Lung (tissue), 12 donors: ENCODE data around the gene GCNT4. TPM values are rescaled to one million over a fixed set of nuclear protein-coding genes. Genes with fewer than 3 reads are reported as not detected.

Experiments
- ATAC-seq: fragments of 200-7000 bp; cut with Tn5 transposase; one replicate; pipeline ENCODE4 v1.9.1; 2020; ENCODE audit warnings: moderate number of reproducible peaks; ENCODE audit not compliant: insufficient read depth, low FRiP score
- DNase-seq, 3 donors: peaks; one replicate each; pipeline ENCODE4 v3.0.0-alpha.2; 2013 to 2017
- H3K27ac ChIP-seq, 2 donors: one replicate each; pipeline ENCODE4 v1.5.1; 2013; ENCODE audit warnings: mild to moderate bottlenecking in 2 of 2, moderate library complexity in 2 of 2, control low read depth in 1 of 2, inconsistent platforms in 1 of 2, low read depth in 1 of 2, low read length in 1 of 2
- H3K27me3 ChIP-seq, 3 donors: one replicate each; pipeline ENCODE4 v1.5.1; 2013; ENCODE audit warnings: low read length in 2 of 3; ENCODE audit not compliant: control insufficient read depth in 3 of 3, insufficient read depth in 3 of 3
- H3K36me3 ChIP-seq, 4 donors: one replicate each; pipeline ENCODE4 v1.5.1; 2013; ENCODE audit warnings: low read length in 4 of 4, mild to moderate bottlenecking in 1 of 4, moderate library complexity in 1 of 4; ENCODE audit not compliant: control insufficient read depth in 4 of 4, insufficient read depth in 4 of 4
- H3K4me1 ChIP-seq, 5 donors: one replicate each; pipeline ENCODE4 v1.5.1; 2013; ENCODE audit warnings: low read length in 5 of 5, mild to moderate bottlenecking in 2 of 5, moderate library complexity in 1 of 5; ENCODE audit not compliant: control insufficient read depth in 5 of 5, insufficient read depth in 5 of 5
- H3K4me3 ChIP-seq: one replicate; pipeline ENCODE4 v1.5.1; 2013; ENCODE audit warnings: mild to moderate bottlenecking, control low read depth, moderate library complexity
- H3K9ac ChIP-seq, 2 donors: one replicate each; pipeline ENCODE4 v1.5.1; 2013; ENCODE audit warnings: low read length in 2 of 2, control low read depth in 1 of 2; ENCODE audit not compliant: insufficient read depth in 1 of 2
- H3K9me3 ChIP-seq, 4 donors: one replicate each; pipeline ENCODE4 v1.5.1; 2013; ENCODE audit warnings: low read length in 3 of 4, mild to moderate bottlenecking in 1 of 4, moderate library complexity in 1 of 4; ENCODE audit not compliant: control insufficient read depth in 4 of 4, insufficient read depth in 3 of 4
- CTCF ChIP-seq: IDR thresholded peaks from 2 replicates; pipeline ENCODE4 v1.5.1; 2012; ENCODE audit warnings: mild to moderate bottlenecking; ENCODE audit errors: control extremely low read depth, extremely low read depth
- WGBS, 2 donors: extraction: QIAGEN DNeasy Blood & Tissue Kit; methylation state at CpG; one replicate each; pipeline ENCODE4 v1.1.7; 2013; 5-methylcytosine and 5-hydroxymethylcytosine counted together
- polyA plus RNA-seq, 2 donors: library from polyadenylated mRNA; stranded (reverse); fragments of 200-250 nt; gene quantifications; one replicate each; pipeline ENCODE4 v1.2.1, GENCODE V29; 2013
- total RNA-seq, 2 donors: library from RNA; depleted of rRNA in 1 of 2; stranded (reverse); fragments of >200 nt in 1 of 2; gene quantifications; one replicate each; pipeline ENCODE4 v1.2.1, GENCODE V29; 2014 to 2021
- donor health status: control.
- donor health status: control.
- donor health status: Bipolar disorder and iron deficiency.
- donor health status: healthy.
- donor health status: DM: yes; HTN: yes; CAD: no.

Gene GCNT4
- total and polyA plus RNA-seq, 4 donors = 0.54 to 2.8 (median 1.2) TPM

DNA sequence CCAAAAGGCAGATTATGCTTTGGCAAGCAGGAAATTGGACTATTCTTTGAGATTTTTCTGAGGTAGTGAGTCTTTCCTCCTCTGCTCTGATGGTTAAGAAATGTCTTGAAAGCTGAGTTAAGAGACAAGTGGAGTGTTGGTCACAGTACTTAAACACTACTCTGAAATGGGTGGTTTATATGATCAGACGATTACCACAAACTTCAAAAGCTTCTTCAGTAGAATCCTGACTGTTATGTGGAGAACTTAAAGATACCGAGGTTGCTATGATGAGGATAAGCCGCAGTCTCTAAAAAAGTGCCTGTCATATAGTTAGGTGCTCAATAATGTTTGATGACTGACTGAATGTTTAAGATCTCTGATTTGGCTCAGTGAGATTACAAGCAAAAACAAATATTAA is 24.3 kb downstream of the GCNT4 start:
- no peak for TF ChIP-seq CTCF
- H3K9me3 ChIP-seq = peaks cover 0 to 1% (median 0%) of the 10 kb centered on the region in 4 donors
- 72 to 92% methylated on average over 3 of the region's 3 CpGs for WGBS, 2 donors
- no peak overlapping the region for H3K27ac ChIP-seq
- H3K4me1 ChIP-seq = peaks cover 0 to under 1% (median 0%) of the 10 kb centered on the region in 5 donors
- H3K36me3 ChIP-seq = no peaks in the 10 kb centered on the region
- DNase-seq = no peak
- no peak overlapping the region for H3K9ac ChIP-seq
- ATAC-seq = no peak
- no peak overlapping the region for H3K4me3 ChIP-seq
- H3K27me3 ChIP-seq = no peaks in the 10 kb centered on the region

DNA sequence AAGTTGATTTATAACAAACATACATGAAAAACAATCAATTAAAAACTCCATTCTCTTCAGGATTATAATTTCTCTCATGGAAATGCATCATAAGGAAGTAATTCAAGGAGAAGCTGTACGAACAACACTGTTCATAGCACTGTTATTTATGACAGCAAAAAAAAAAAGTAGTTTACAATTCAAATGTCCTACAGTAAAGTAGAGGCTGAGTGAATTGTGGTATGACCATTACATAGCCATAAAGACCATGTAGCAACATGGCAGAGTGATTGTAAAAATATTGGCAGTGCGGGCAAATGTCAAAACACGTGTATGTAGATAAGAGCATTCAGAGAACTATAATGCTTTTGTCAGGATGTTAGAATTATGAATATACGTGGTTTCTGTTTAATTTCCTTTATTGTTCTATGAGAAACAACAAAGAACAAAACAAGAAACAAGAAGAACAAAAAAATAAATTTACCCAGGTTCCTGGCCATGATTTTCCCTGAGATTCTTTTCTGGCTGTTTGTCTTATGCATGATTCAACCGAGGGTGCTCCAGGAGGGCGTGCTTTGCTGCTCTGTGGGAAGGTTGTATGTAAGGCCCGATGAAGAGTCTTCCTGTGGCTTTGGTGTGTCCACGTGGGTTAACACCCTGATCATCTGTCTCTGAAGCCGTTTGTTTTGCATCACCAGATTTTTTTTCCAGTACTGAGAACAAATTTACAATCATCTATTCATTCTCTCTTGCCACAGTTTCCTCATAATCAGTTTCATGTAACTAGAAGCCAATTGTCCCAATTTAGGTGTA is 28.8 kb downstream of the GCNT4 start:
- no peak overlapping the region for H3K4me3 ChIP-seq
- H3K36me3 ChIP-seq = no peaks in the 10 kb centered on the region
- ATAC-seq = no peak
- H3K27ac ChIP-seq = no peak overlapping the region
- no peak overlapping the region for H3K9ac ChIP-seq
- no peak for DNase-seq
- 63 to 80% methylated on average over 9 of the region's 9 CpGs for WGBS, 2 donors
- no peaks in the 10 kb centered on the region for H3K4me1 ChIP-seq
- no peak for TF ChIP-seq CTCF
- H3K27me3 ChIP-seq = no peaks in the 10 kb centered on the region
- no peaks in the 10 kb centered on the region for H3K9me3 ChIP-seq

DNA sequence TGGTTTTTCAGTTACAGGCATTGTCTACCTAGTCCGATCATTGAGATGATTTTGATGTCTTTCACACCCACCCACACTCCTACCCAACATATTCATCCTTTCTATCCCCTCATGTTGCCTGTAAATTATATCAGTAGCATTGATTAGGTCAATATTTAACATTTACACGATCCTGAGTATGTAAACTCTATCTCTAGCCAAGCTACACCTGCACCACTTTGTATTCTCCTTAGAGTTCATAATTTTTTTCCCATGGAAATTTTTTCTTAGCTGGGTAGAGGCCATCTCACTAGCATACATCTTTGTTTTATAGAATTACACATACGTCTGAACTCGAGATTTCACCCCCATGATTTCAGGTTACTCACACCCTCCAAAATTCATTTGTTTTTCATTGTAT is 30.6 kb downstream of the GCNT4 start:
- no peaks in the 10 kb centered on the region for H3K9me3 ChIP-seq
- H3K27ac ChIP-seq = no peak overlapping the region
- no peaks in the 10 kb centered on the region for H3K4me1 ChIP-seq
- H3K27me3 ChIP-seq = no peaks in the 10 kb centered on the region
- WGBS, 2 donors = 84 to 90% methylated on average over 4 of the region's 4 CpGs
- no peak overlapping the region for H3K4me3 ChIP-seq
- H3K9ac ChIP-seq = no peak overlapping the region
- DNase-seq (no peak), ATAC-seq (no peak)
- no peaks in the 10 kb centered on the region for H3K36me3 ChIP-seq
- no peak for TF ChIP-seq CTCF
